HT1080 (cell line): Measurements from ENCODE around the gene LATS2. TPM values are rescaled to one million over a fixed set of nuclear protein-coding genes. Genes with fewer than 3 reads are reported as not detected.

Experiments
- small RNA-seq: library from RNA; depleted of rRNA; stranded (forward); fragments of <200 nt; gene quantifications from one replicate; pipeline ENCODE3, GENCODE V24; 2014
- total RNA-seq: library from RNA; depleted of rRNA; stranded (reverse); fragments of >200 nt; shearing (Covaris generic); gene quantifications from 2 replicates; pipeline ENCODE4 v1.2.3, GENCODE V29; 2014; rRNA removed

LATS2 gene
- total RNA-seq, 1 experiment from 2014 or later, result 11.7 TPM

Small RNAs within 50 kb of the gene (small RNA-seq; reads per million reads assigned to genes)
- gene PPIAP27, result not detected
- 0.27 reads per million, percentile 24 among the genes with 10 or more reads in this experiment for gene RNU4-9P

Other genes with a start within 250 kb of the LATS2 start
- gene XPO4, start 158.8 kb downstream of the LATS2 start, total RNA-seq, result 24.0 and 28.1 TPM in 2 replicates
- 97.7 and 120 TPM in 2 replicates for gene SAP18, start 78.5 kb upstream of the LATS2 start, total RNA-seq
- 34.5 and 46.0 TPM in 2 replicates for gene SKA3, start 115.0 kb upstream of the LATS2 start, total RNA-seq
- 61.7 and 61.9 TPM in 2 replicates for gene MRPL57, start 115.1 kb upstream of the LATS2 start, total RNA-seq